Endothelial cell of umbilical vein (primary cell): ENCODE measurements around the gene RNGTT.

Source experiments
- CTCF ChIP-seq, 2 donors: IDR thresholded peaks; 1 replicate in 1 of 2; 2 replicates in 1 of 2; pipeline ENCODE4 v1.5.1; 2011; ENCODE audit warnings: low read length in 2 of 2, mild to moderate bottlenecking in 2 of 2, moderate library complexity in 2 of 2, control low read depth in 1 of 2, inconsistent platforms in 1 of 2, low read depth in 1 of 2; ENCODE audit not compliant: insufficient read depth in 1 of 2; ENCODE audit errors: extremely low read depth in 1 of 2
- EZH2 ChIP-seq: IDR thresholded peaks from 2 replicates; pipeline ENCODE4 v1.6.1; 2012; ENCODE audit warnings: borderline replicate concordance, low read depth, mild to moderate bottlenecking, moderate library complexity, low read length, inconsistent platforms; ENCODE audit not compliant: severe bottlenecking
- FOS ChIP-seq: IDR thresholded peaks from 2 replicates; pipeline ENCODE4 v1.6.1; 2011; ENCODE audit warnings: mild to moderate bottlenecking, low read length, moderate library complexity, borderline replicate concordance; ENCODE audit not compliant: insufficient read depth
- JUN ChIP-seq: IDR thresholded peaks from 2 replicates; pipeline ENCODE4 v1.6.1; 2011; ENCODE audit warnings: borderline replicate concordance, low read depth; ENCODE audit not compliant: insufficient read length, insufficient read depth
- MAX ChIP-seq: IDR thresholded peaks from 2 replicates; pipeline ENCODE4 v1.6.1; 2011; ENCODE audit not compliant: insufficient read depth, insufficient read length
- MYC ChIP-seq: IDR thresholded peaks from one replicate; pipeline ENCODE4 v1.6.1; 2011; ENCODE audit warnings: mild to moderate bottlenecking, low read depth, low read length
- POLR2A ChIP-seq: IDR thresholded peaks from 2 replicates; pipeline ENCODE4 v1.6.1; 2012; ENCODE audit warnings: low read depth, mild to moderate bottlenecking, control low read depth, low read length
- POLR2AphosphoS5 ChIP-seq: IDR thresholded peaks from 2 replicates; pipeline ENCODE4 v1.6.1; 2012; ENCODE audit warnings: low read depth, mild to moderate bottlenecking, control low read depth, low read length, moderate library complexity; ENCODE audit not compliant: insufficient read depth

GRCh38 chr6:88842320-88842719 lies 121.1 kb downstream of the RNGTT start:
- TF ChIP-seq POLR2AphosphoS5 (no peak), MYC (no peak), JUN (no peak), CTCF (IDR thresholded peaks at IDR 0.05; ENCODE audit: extremely low read depth in 1 of 2, insufficient read depth in 1 of 2, low read depth in 1 of 2, low read length in 2 of 2) (no peak), FOS (no peak), EZH2 (no peak), MAX (no peak), POLR2A (no peak)
